RKO (cell line): Measurements from ENCODE around the gene PARD6G.

ENCODE experiments used
- DNase-seq: peaks from one replicate; pipeline ENCODE4 v3.0.0-alpha.2; 2016; ENCODE audit warnings: low spot score

PARD6G gene

DNA sequence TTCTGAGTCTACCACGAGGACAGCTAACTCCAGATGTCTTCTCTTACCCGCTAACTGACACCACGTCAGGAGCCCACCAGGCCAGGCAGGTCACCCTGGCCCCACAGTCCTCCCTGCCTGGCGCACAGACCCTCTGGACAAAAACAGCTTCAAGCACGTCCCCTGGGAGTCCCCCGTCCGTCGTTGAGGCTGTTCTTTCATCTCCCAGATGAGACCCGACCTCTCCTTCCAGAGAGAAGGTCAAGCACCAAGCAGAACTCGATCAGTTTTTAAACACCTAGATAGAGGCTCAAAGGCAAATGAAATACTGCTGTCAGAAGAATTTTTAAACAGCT lies 57.8 kb downstream of the PARD6G start:
- no peak for DNase-seq

GRCh38 chr18:80188643-80189530 lies 58.4 kb downstream of the PARD6G start:
- no peak for DNase-seq

DNA sequence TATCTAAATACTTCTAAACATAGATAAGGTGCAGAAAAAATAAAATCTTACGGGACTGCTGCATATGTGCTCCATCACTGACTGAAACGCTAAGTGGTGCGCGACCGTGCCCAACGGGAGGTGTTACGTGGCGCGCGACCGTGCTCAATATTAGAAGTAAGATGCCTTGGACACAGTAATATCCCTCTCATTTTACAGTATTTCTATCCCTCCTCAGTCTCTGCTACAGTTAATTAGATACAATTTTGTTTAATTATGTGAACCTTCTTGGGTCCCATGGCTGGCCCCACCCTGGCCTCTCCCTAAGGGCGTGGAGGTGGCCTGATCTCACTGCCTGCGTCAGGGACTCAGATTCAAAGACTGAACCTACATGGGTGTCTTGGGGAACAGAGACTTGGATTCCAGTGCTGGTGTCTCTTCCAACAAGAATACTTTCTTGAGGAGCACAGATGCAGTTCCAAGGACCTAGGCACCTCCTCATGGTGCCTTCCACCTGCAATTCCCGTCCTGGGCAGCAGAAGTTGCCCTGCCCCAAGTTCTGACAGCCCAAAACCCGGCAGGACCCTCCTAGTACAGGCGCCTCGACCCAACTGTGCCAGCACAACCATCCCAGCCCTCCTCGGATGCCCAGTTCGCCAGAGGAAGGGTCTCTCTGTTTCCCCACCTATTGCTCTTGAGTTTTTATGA lies 59.2 kb downstream of the PARD6G start:
- no peak for DNase-seq

DNA sequence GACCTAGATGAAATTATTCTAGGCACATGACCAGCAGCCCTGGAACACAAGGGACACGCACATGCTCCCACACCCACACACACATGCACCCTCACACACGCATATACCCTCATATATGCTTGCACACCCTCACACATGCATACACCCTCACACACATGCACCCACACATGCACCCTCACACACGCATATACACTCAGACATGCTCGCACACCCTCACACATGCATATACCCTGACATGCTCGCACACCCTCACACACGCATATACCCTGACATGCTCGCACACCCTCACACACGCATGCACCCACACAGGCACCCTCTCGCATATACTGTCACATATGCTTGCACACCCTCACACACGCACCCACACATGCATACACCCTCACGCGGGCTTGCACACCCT lies 61.8 kb downstream of the PARD6G start:
- no peak for DNase-seq

DNA sequence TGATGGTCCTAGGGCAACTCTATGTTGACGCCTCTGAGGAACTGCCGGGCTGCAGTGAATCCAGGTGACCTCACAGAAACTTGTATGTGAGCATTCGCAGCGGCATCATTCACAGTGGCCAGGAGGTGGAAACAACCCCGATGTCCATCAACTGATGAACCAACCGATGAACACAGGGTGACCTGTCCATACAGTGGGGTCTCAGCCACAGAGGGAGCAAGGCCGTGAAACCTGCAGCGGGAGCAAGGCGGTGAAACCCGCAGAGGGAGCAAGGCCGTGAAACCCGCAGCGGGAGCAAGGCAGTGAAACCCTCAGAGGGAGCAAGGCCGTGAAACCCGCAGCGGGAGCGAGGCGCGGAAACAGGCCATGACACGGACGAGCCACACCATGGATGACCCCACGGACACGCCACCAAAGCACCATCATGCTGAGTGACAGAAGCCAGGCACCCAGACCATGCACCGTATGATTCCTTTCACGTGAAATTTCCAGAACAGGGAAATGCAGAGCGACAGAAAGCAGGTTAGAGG lies 63.0 kb downstream of the PARD6G start:
- no peak for DNase-seq

DNA sequence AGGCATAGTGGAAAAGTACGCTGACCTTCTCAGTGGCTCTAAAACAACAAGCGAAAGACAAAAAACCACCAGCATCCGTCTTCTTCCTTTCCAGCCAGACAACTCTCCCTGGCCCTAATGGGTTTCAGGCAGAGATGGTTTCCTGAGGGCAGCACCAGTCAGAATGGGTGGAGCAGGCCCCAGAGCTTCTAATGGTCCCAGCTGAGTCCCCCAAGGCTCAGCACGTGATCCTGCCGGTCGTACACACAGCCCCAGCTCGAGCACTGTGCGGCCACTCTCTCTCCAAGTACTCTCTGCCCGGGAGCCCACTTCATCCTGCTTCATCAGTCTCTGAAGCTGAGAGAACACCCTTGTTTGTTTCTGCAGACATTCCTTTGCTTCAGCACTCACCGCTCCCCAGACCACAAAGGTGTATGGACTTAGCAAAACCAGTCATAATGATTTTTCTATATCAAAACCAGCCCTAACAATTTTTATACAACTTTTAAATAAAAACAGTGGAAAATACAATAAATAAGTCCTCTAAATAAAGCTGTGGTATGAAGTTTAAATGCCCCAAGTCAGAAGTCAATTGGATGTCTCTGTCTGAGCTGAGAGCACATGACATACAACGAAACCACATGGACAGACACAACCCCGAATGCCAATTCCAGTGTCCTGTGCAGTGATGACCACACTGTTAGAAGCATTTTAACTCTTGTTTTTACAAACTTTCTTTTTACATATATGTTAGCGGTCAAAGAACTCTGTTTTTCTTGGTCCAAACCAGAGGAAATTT lies 63.9 kb downstream of the PARD6G start:
- DNase-seq: no peak

DNA sequence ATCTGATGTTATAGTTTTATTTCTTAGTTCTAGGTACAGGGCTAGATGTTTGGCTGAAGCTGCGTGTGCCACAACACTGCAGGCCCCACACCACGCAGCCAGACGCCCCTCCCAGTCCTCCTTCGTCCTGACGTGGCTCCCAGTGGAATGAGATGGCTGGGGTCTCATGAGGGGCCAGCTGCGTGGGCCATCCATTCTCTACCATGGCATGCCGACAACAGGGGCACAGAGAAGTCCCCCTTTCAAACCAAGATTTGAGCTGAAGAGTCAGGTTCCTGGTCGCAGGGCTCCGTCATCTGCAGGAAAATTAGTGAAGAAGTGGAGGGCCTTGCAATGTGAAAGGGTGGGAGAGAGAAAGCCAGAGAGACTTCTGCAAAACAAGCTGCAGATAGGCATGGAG lies 64.5 kb downstream of the PARD6G start:
- DNase-seq: no peak

GRCh38 chr18:80181642-80182461 lies 65.5 kb downstream of the PARD6G start:
- DNase-seq: no peak

- no peak for DNase-seq
Observed at GRCh38 chr18:80180778-80181564, 66.3 kb downstream of the PARD6G start.

GRCh38 chr18:80179857-80180558 lies 67.3 kb downstream of the PARD6G start:
- no peak for DNase-seq

- DNase-seq: no peak
Observed at GRCh38 chr18:80178935-80179818, 68.1 kb downstream of the PARD6G start.

GRCh38 chr18:80177128-80177527 lies 70.2 kb downstream of the PARD6G start:
- DNase-seq: no peak

DNA sequence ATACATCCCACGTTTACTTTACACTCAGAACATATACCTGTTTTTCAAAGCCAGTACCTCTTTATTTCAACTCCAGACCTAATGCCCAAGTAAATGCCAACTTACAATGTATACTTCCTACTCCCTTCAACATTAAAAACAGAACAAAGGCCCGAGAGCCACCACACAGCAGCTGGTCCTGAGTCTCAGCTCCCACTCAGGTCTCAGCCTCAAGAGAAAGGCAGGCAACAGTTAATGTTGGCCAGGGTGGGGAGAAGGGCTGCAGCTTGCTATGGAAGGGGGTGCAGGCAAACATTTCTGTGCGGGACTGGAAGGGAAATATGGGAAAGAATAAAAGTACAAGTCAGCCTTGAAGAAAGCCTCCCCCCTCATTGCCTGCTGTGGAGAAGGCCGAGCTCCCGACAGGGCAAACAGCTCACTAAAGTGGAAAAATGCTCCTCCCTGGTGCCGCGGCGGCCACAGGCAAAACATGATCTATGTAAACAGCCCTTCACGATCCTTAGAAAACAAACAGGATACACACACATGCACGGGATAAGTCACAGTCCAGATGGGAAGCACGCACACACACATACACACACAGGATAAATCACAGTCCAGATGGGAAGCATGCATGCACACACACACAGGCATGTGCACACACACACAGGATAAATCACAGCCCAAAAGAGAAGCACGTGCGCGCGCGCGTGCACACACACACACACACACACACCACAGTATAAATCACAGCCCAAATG lies 70.8 kb downstream of the PARD6G start:
- no peak for DNase-seq

DNA sequence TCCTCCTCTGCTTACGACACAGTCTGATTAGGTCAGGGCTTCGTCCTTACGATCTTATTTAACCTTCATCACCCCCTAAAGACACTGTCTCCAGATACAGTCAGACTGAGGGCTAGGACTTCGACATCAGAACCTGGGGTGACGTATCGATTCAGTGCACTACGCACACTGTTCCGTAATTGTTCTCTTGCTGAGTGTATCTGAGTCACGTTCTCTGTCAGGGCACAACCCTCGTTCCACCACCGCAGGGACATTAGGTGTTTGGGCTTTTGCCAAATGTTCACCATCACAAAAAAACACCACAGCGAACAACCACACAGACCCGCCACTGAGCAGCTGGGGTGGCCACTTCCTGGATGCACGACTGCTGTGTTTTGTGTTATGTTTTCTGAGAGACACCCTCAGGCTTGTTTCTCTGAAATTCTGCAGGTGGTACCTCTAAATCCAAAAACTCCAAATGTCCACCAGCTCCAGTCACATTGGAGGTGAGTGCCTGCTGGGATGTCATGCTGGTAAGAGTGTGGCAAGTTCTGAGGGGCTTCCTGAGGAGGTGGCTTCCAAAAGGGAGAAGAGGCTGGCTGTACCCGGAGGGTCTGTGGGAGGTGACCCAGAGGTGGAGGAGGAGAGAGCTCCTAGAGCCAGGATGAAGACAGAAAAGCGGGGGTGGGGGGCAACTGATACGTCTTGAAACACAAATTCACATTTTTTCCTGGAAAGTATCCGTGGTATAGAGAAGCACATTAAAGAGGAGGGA lies 71.7 kb downstream of the PARD6G start:
- no peak for DNase-seq

- DNase-seq: no peak
Observed at GRCh38 chr18:80173060-80173459, 74.3 kb downstream of the PARD6G start.

DNA sequence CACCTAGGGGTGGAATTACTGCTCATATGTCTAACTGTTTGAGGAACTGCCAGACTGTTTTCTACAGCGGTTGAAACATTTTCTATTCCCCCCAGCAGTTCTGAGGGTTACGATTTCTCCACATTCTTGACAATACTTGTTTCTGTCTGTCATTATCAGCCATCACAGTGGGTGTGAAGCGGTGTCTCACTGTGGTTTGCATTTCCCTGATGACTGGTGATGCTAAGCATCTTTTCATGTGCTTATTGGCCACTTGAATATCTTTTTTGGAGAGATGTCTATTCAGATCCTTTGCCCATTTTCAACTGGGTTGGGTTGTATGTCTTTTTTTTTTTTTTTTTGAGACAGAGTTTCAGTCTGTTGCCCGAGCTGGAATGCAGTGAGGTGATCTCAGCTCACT lies 75.3 kb downstream of the PARD6G start:
- no peak for DNase-seq

GRCh38 chr18:80171054-80171872 lies 76.1 kb downstream of the PARD6G start:
- DNase-seq: no peak
